Measurements from ENCODE around the gene C16orf95.
"Not testable (repeated sequence)": the region's sequence is repeated elsewhere in the genome, so short reads cannot be mapped to it uniquely, and the experiment has no call there.

C16orf95 gene, protein sequence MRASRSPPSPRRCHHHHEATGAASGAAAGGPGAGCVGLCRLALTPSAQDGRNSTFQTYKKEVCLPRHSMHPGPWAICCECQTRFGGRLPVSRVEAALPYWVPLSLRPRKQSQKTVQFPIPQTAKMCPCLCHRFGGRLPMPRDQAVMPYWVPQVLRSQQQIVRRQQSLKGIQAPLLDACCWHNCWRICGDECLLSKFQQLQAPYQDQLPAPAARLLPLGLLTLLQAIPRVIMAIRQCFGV

DNA sequence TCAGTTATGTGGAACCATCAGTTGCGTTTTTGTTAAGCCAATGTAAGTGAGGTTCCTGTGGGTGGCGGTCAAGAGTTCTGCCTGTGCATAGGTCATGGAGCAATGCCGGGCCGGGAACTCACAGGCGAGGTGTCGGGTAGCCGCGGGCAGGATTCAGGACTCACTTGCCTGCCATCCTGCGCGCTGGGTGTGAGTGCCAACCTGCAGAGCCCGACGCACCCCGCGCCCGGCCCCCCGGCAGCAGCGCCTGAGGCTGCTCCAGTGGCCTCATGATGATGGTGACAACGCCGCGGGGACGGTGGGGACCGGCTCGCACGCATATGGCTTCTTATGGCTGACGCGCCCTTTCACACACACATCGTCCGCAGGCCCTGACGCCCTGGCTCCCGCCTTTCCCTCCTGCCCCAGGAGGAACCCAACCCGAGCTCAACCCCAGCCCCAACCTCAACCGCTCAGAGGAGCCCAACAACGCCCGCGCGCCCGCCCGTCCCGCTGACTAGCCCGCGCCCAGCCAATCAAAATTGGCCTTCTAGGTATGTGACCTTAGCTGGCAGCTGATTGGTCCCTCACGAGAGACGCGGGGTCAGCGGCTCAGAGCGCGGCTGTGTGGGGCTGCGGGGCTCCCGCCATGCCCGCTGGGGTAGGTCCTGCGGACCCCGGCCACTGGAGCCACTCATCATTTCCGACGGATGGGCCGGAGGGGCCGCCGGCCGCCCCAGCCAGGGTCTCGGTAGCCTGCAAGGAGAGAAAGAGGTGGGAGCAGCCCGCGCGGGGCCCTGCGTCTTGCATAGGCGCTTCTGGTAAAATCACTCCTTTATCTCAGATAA is at the start of gene C16orf95:
Gene C16orf95, minus strand, starts transcription at position 470 of the 827 bp plus-strand sequence. Its CDS starts 150 bp downstream, at position 320.
- peak; percentile 90 for DNase-seq

DNA sequence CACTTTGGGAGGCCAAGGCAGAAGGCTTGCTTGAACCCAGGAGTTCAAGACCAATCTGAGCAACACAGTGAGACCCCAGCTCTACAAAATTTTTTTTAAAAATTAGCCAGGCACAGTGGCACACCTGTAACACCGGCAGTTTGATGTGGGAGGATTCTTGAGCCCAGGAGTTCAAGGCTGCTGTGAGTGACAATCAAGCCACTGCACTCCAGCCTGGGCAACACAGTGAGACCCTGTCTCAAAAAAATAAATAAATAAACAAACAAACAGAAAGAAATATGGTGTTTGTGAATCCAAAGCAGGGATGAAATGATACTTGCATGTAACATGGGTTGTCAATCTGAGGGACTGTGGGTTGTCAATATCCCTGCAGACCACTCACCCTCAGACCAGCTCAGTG is 49.7 kb upstream of the C16orf95 start:
- DNase-seq = no peak

DNA sequence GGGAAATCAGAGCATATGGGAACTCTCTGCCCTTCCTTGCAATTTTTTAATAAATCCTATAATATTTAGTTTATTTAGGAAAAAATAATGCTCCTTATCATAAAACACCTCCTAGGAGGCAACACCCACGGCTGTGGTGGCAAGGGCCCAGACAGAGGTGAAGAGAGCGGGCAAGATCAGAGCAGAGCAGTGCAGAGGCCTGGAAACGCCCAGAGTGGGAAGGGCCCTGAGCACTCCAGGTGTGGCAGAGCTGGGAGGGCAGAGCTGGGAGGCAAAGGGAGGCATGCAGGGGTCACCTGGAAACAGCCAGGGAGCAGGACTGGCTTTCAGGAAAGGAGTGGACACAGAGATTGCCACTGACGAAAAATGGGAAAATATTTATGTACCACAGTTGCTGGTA is 49.1 kb upstream of the C16orf95 start:
- DNase-seq = no peak

DNA sequence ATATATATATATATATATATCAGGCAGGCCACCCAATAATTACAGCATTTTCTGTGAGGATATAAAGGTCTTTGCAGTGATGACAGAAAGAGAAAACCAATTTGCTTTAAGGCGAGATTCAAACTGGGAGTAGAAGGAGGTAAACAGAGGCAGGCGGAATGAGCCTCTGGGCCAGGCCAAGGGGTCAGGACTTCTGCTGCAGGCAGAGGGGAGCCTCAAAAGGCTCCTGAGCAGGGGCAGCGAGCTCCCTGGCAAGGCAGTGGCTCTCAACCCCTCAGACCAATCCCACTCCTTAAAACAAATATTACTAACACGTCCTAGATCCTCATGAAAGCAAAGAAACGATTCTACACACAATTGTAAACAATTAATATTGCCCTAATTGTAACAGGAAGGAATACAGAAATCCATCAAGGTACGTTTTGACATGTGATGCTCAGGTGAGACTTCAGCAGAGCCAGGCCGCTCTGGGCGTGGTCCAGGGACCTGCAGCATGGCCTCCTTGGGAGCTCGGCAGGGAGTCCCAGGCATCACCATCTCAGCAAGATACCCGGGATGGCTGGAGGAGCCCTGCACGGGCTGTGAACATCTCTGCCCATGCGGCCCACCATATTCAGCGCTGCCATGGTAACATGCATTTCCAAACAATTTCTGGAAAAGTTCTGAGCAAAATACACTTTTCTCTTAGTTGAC is 48.0 kb upstream of the C16orf95 start:
- no peak for DNase-seq

DNA sequence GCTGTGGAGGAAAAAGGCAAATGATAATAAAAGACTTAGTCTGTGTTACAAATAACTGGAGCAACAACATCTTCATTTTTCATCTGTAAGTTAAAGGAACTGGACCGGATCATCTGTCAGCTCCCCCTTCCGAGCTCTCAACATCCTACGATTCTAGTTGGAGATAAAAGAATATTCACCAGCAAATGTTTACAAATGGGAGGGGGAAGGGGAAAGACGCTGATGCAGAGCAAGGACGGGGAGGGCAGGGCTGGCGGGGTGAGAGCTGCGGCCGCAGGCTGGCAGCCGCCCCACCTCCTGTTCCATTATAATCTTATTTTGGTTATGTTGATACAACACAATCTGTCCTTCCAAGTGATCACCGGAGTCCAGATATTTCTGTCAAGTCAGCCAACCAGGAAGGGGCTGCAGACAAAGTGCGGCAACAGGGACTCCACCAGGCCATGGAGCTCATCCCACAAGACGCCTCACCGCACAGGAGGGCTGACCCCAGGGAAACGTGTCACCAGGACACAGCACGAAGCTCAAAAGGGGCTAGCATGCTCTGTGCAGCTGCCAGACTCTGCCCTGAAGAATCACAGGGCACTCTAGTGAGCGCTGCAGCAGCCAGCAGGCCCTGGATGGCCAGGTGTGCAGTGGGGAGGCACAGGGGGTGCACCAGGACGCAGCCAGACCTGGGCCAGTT is 46.7 kb upstream of the C16orf95 start:
- DNase-seq = no peak

DNA sequence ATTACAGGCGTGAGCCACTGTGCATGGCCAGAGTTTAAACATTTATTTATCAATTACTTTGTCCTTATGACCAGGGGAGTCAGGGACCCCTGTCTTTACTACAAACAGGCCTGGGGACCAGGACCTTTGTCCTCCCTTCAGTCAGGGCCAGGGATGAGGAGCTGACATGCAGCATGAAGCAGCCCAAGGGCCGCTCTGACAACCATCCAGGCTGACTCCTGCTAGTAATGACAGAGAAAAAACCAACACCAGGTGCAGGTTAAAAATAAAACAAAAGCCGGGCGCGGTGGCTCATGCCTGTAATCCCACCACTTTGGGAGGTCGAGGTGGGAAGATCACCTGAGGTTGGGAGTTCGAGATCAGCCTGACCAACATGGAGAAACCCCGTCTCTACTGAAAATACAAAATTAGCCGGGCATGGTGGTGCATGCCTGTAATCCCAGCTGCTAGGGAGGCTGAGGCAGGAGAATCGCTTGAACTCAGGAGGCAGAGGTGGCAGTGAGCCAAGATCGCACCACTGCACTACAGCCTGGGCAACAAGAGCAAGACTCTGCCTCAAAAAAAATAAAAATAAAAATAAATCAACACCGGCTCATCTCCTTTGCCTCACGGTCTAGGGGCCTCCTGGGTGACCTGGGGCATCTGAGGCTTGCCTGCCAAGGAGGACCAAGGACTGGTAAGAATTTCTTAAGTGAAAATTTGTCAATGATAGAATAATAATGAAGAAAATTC is 45.8 kb upstream of the C16orf95 start:
- DNase-seq = not testable (repeated sequence)

DNA sequence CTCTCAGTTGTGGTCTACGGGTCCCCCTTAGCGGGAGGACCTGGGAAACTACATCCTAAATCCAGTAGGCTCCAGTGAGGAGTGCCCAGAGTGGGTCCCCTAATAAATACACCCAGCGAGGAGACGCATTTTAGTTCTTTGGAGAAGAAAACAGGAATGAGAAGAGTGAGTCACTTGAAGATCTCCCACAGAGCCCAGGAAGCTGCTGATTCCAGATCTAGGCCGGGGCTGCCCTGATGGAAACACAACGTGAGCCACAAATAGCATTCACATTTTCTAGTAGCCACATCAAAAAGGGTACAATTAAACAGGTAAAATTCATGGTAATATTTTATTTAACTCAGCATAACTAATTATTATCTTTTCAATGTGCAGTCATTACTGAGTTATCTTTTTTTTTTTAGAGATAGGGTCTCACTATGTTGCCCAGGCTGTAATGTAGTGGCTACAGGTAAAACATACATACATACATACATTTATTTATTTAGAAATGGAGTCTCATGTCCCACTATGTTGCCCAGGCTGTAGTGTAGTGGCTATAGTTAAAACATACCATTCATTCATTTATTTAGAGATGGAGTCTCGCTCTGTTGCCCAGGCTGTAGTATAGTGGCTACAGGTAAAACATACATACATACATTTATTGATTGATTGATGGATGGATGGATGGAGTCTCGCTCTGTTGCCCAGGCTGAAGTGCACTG is 44.9 kb upstream of the C16orf95 start:
- no peak for DNase-seq

DNA sequence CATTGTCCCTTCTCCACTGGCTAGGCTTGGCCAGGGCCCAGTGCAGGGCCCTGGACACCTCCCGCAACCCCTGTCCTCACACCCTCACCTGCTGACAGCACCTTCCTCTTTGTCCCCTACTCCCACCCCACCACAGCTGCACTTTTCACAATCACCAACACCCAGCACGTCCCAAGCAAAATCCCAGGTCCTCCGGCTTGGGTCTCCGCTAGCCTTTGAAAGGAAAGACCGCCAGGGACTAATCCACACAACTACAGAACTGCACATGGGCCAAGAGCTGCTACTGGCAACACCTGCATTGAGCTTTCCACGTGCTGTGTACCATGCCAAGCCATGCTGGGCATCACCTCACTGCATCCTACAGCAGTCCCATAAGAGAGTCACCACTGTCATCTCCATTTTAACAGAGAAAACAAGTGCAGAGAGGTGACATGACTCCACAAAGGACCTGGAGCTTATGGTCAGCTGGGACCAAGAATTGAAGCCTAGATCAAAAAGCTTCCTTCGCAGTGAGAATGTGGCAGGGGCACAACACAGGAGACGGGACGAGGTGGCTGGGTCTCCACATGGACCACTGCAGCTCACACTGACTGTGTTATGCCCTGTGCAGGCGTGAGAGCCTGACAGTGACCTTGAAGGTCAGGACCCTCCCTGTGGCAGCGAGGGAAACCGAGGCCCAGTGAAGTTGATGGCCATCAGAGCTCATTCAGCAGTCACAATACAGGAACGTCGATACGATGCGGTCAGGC is 43.8 kb upstream of the C16orf95 start:
- DNase-seq = no peak

DNA sequence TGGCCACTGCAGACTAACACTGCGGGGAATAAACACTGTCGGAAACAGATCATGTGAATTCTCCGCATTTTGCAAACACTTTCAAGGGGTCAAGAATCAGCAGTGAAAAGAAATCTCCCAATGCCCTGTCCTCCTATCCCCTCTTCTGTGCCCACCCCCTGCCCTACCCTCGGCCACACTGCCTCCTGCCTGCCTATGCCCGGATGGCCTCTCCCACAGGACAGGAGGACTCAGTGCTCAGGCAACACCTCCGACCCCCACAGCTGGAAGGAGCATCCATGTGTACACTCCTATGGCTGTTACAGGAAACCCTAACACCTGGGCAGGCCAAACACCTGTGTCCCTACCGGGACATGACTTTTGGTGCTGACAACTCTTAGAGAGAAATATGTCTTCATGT is 41.9 kb upstream of the C16orf95 start:
- no peak for DNase-seq

DNA sequence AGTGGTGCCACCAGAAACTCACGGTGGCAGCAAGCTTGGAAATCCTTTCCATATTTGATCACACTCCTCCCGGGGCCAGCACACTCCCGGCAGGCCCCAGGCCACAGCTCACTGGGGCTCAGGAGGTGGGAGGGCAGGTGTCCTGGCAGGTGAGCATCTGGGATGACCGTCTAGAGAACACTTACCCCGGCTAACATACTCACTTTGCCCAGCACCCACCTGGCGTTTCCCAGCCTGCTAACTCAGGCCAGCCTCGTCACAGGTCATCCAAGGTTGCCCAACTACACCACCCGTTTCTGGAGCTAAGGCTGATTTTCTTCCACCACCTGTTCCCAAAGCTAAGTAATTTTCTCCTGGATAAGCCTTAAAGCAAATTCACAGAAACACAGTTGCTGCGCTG is 41.5 kb upstream of the C16orf95 start:
- DNase-seq = no peak

DNA sequence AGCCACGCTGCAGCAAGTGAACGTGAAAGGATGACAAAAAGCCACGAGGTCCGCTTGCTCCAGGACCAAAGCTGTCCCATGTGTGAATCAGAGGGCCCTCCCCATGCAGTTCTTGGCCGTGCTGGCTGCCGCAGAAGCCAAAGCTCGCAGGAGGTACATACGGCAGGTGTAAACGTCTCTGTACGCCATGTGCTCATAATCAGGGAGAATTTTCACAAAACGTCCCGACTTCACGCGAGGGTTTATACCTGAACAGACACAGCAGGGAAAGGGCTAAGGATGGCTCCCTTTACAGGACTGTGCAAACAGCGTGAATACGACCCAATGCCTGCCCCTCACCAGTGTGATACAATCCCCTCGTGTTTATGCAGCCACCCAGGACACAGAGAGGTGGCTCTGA is 41.1 kb upstream of the C16orf95 start:
- no peak for DNase-seq

DNA sequence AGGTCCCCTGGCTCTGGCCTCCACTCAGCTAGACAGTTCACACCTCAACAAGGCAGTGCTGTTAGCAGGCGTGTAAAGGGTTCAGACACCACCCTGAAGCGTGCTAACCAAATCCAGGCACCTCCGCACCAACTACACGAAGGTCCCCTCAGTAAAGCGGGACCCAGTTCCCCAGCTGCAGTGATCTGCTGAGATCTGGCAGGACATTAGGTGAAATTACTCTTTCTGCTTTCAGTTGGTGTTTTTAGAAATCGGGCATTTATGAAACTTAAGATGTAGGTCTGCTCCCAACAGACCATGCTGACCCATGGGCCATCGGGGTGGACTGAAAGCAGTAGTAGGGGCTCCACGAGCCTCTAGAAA is 39.3 kb upstream of the C16orf95 start:
- no peak for DNase-seq

DNA sequence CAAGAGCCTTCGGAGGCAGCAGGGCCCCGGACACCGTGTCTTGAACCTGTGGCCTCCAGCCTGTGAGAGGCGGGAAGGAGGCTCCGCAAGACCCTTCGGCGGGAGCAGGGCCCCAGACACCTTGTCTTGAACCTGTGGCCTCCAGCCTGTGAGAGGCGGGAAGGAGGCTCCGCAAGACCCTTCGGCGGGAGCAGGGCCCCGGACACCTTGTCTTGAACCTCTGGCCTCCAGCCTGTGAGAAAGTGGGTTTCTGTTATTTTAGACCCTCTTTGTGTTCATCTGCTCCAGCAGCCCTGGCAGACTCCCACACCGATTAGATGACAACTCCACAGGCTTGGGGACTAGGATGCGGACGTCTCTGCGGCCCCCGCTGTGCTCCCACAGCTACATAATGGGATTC is 36.4 kb upstream of the C16orf95 start:
- DNase-seq = no peak

DNA sequence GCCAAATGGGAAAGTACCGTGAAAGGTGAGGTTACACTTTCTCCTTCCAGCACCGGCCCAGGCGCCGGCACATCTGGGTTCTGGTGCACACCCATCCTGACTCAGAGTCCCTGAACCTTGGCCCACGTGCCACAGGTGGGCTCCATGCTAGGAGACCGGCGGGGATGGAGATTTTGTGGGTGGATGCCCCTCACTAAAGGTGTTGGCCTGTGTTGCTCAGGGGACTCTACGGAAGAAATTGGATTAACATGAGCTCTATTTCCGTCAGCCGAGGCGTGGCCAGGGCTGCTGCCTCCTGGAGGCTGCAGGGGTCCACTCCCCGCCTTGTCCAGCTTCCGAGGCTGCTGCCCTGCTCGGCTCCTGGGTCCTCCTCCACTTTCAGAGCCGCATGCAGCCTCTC is 35.6 kb upstream of the C16orf95 start:
- DNase-seq = no peak

DNA sequence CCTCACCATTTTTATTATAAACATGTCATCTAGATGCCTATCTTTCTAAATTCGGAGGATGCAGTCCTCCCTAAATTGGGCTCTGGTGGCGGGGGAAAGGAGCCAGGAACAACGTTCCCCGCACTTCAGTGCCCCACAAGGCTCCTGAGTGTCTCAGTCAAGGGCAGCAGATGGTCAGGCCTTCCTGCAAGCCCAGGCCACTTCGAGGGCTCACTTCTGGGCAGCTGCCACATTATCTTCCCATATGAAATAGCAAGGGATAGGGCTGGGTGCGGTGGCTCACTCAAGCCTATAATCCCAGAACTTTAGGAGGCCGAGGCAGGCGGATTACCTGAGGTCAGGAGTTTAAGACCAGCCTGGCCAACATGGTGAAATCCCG is 34.1 kb upstream of the C16orf95 start:
- no peak for DNase-seq

DNA sequence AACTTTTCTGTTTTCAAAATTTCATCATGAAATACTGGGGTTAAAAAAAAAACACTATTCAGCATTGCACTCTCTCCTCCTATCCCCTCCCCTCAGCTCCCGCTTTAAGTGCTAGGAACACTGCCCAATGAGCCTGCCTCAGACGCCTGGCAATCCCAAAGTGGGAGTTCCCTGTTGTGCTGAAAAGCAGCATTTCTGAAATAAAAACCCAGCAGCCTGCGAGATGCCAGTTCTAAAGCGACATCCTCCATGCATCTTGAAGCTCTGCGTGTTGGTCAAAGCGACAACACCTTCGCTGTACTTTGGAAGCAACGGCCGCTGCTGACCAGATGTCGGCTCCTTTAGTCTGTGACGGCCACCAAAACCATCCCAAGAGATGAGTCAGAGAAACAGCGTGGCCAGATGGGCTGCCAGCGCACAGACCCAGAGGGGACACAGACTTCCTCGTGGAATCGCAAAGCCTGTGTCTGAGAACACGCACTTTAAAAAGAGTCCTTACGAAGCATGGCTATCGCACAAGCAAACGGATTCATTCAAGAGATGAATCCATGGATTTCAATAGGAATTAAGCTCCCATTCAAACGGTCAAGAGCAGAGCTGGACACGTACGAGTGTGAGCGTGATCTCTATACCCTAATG is 33.6 kb upstream of the C16orf95 start:
- DNase-seq = no peak

DNA sequence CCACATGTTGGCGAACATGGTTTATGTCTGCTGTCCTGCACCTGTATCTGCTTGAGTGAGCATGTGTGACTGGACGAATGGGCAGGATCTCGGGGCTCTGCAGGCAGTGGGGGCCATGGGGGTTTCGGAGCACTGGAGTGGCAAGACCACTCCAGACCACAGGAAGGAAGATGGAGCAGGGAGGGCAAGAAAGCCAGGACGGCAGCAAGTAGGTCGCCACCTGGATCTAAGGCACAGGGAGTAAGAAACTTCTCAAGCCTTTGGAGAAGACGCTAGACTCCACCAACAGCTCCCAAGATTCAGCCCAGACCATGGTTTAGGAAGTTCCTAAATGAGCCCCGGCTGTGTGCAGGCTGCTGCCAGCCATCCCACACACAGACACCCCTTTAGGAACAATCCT is 32.8 kb upstream of the C16orf95 start:
- no peak for DNase-seq

DNA sequence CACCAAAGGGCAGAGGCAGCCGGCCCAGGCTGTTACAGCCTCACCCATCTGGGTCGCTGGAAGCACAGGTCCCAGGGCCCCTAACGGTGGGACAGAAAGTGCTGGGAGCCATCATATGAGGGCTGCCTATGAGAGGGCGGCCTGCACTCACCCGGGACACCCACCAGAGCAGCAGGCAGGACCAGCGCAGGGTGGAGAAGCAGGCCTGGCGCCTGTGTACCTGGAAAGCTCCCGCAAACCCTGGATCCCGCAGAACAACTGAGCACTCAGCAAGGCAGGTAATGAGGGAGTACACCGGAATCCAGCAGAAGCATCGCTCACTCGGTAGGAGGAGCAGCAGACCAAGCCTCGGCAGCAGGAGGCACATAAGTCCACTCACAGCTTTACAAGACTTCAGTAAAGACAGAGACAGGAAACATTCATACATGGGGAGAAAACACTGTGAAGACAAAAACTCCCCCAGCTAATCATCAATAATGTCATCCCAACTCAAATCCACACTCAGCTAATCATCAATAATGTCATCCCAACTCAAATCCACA is 31.5 kb upstream of the C16orf95 start:
- DNase-seq = no peak

DNA sequence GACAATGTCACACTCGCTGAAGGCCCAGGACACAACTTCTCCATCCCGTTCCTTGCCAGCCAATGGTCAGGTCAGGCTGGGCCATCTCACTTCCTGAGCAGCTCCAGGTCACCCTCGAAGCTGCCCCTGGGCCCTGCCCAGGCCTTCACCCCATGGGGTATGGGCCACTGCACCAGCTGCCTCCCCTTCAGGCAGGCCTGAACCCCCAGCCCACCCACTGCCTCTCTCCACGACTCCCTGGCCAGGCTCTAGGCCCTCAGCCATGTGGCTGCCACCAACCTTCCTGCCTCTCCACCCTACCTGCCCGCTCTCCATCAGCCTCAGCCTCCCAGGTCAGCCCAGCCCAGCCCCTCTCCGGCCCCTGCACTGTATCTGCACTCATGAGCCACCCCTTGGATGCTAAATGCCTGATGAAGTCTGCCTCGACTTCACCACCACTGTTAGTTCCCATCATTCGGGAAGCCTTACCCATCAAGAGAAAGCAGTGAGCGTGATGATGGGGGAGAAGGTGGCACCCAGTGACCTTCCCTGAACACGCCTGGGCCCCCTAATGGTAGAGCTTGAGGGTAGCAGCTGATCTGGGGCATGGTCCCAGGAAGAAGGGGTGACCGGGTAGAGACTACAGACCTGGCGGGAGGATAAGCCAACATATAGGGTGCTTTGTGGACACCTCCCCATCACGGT is 30.9 kb upstream of the C16orf95 start:
- DNase-seq = no peak

DNA sequence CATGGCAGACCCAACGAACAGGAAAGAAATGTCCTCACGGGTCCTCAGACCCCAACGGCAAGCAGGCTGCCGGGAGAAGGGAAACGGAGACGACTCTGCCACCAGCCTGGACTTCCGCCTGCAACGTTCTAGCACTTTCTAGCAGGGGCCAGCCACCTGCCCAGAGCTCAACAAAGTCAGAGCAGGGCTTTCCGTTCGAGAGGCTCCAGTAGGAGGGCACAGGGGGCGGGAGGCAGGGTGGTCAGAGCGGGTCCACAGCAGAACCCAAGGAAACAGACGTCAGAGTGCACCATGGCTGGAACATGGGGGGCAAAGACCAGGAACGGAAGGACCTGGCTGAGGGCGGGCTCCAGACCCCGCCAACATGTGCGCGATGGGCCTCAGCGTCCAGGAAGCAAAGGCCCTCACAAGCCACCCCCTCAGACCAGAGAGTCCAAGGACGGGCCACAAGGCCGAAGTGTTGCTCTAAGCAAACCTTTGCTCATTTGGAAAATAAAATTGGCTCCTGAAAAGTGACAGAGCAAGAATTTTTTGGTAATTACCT is 29.4 kb upstream of the C16orf95 start:
- no peak for DNase-seq

Measured in NCI-H1436 (cell line).